ENCODE results near the gene CREG1. TPM values are rescaled to one million over a fixed set of nuclear protein-coding genes. Genes with fewer than 3 reads are reported as not detected.
A peak's percentile ranks its signal among the peaks of the same experiment; 100 is the strongest.
"Not testable (repeated sequence)": the region's sequence is repeated elsewhere in the genome, so short reads cannot be mapped to it uniquely, and the experiment has no call there.

The CREG1 gene
- total RNA-seq, result 96.4 TPM

GRCh38 chr1:167553136-167554027 lies at the start of gene CREG1:
Gene CREG1, minus strand, starts transcription at chr1:167553762.
- peak; percentile 95 for DNase-seq (ENCODE audit: low spot score)

GRCh38 chr1:167602840-167603239 lies 49.3 kb upstream of the CREG1 start:
- no peak for DNase-seq (ENCODE audit: low spot score)

- DNase-seq (ENCODE audit: low spot score), result peak; percentile 51
Observed at GRCh38 chr1:167601442-167602383, 48.2 kb upstream of the CREG1 start.

GRCh38 chr1:167599957-167600581 lies 46.5 kb upstream of the CREG1 start:
- peak; percentile 48 for DNase-seq (ENCODE audit: low spot score)

- DNase-seq (ENCODE audit: low spot score), result no peak
Observed at GRCh38 chr1:167594822-167595221, 41.3 kb upstream of the CREG1 start.

GRCh38 chr1:167593860-167594259 lies 40.3 kb upstream of the CREG1 start:
- no peak for DNase-seq (ENCODE audit: low spot score)

GRCh38 chr1:167592475-167592874 lies 38.9 kb upstream of the CREG1 start:
- no peak for DNase-seq (ENCODE audit: low spot score)

- no peak for DNase-seq (ENCODE audit: low spot score)
Observed at GRCh38 chr1:167588361-167588760, 34.8 kb upstream of the CREG1 start.

- no peak for DNase-seq (ENCODE audit: low spot score)
Observed at GRCh38 chr1:167587872-167588271, 34.3 kb upstream of the CREG1 start.

GRCh38 chr1:167587342-167587741 lies 33.8 kb upstream of the CREG1 start:
- no peak for DNase-seq (ENCODE audit: low spot score)

- DNase-seq (ENCODE audit: low spot score), result no peak
Observed at GRCh38 chr1:167584581-167584980, 31.0 kb upstream of the CREG1 start.

GRCh38 chr1:167582722-167583121 lies 29.2 kb upstream of the CREG1 start:
- DNase-seq (ENCODE audit: low spot score), result no peak

- no peak for DNase-seq (ENCODE audit: low spot score)
Observed at GRCh38 chr1:167582064-167582463, 28.5 kb upstream of the CREG1 start.

- no peak for DNase-seq (ENCODE audit: low spot score)
Observed at GRCh38 chr1:167579986-167580385, 26.4 kb upstream of the CREG1 start.

GRCh38 chr1:167578939-167579521 lies 25.5 kb upstream of the CREG1 start:
- no peak for DNase-seq (ENCODE audit: low spot score)

- no peak for DNase-seq (ENCODE audit: low spot score)
Observed at GRCh38 chr1:167575649-167576048, 22.1 kb upstream of the CREG1 start.

- DNase-seq (ENCODE audit: low spot score), result no peak
Observed at GRCh38 chr1:167573035-167573434, 19.5 kb upstream of the CREG1 start.

- not testable (repeated sequence) for DNase-seq (ENCODE audit: low spot score)
Observed at GRCh38 chr1:167570712-167571111, 17.1 kb upstream of the CREG1 start.

- DNase-seq (ENCODE audit: low spot score), result no peak
Observed at GRCh38 chr1:167567663-167568062, 14.1 kb upstream of the CREG1 start.

- no peak for DNase-seq (ENCODE audit: low spot score)
Observed at GRCh38 chr1:167566766-167567165, 13.2 kb upstream of the CREG1 start.

- no peak for DNase-seq (ENCODE audit: low spot score)
Observed at GRCh38 chr1:167565922-167566321, 12.4 kb upstream of the CREG1 start.
